Measurements from ENCODE around the gene MRPL20.

Gene MRPL20

GRCh38 chr1:1373815-1374588 is 33.1 kb downstream of the MRPL20 start:
- TF ChIP-seq CTCF (IDR thresholded peaks at IDR 0.05): no peak
- Histone ChIP-seq H2AFZ (no peak overlapping the region), H3K27ac (no peak overlapping the region), H3K36me3 (ENCODE audit: control insufficient read depth, insufficient read depth, low read length) (no peaks in the 10 kb centered on the region), H3K79me2 (no peaks in the 10 kb centered on the region), H3K4me3 (ENCODE audit: low read depth, low read length) (peak overlapping the region; percentile 97), H3K27me3 (ENCODE audit: control insufficient read depth, insufficient read depth, low read length) (no peaks in the 10 kb centered on the region), H3K9ac (peak overlapping the region; percentile 57), H3K4me2 (ENCODE audit: low read length) (peak overlapping the region; percentile 92), H3K9me3 (ENCODE audit: control insufficient read depth, low read length) (no peaks in the 10 kb centered on the region), H3K4me1 (no peaks in the 10 kb centered on the region)

GRCh38 chr1:1373051-1373814 is 33.9 kb downstream of the MRPL20 start:
- Histone ChIP-seq H2AFZ (no peak overlapping the region), H3K4me3 (ENCODE audit: low read depth, low read length) (no peak overlapping the region), H3K4me1 (no peaks in the 10 kb centered on the region), H3K79me2 (no peaks in the 10 kb centered on the region), H3K4me2 (ENCODE audit: low read length) (no peak overlapping the region), H3K27ac (no peak overlapping the region), H3K36me3 (ENCODE audit: control insufficient read depth, insufficient read depth, low read length) (no peaks in the 10 kb centered on the region), H3K9me3 (ENCODE audit: control insufficient read depth, low read length) (no peaks in the 10 kb centered on the region), H3K27me3 (ENCODE audit: control insufficient read depth, insufficient read depth, low read length) (no peaks in the 10 kb centered on the region), H3K9ac (no peak overlapping the region)
- no peak for TF ChIP-seq CTCF (IDR thresholded peaks at IDR 0.05)

- H3K4me1 ChIP-seq: no peaks in the 10 kb centered on the region
- H3K9ac ChIP-seq: no peak overlapping the region
- no peaks in the 10 kb centered on the region for H3K27me3 ChIP-seq (ENCODE audit: control insufficient read depth, insufficient read depth, low read length)
- peak overlapping the region; percentile 16 for H3K4me3 ChIP-seq (ENCODE audit: low read depth, low read length)
- no peak overlapping the region for H2AFZ ChIP-seq
- H3K4me2 ChIP-seq (ENCODE audit: low read length): no peak overlapping the region
- H3K36me3 ChIP-seq (ENCODE audit: control insufficient read depth, insufficient read depth, low read length): no peaks in the 10 kb centered on the region
- H3K27ac ChIP-seq: no peak overlapping the region
- no peaks in the 10 kb centered on the region for H3K9me3 ChIP-seq (ENCODE audit: control insufficient read depth, low read length)
- no peaks in the 10 kb centered on the region for H3K79me2 ChIP-seq
- TF ChIP-seq CTCF (IDR thresholded peaks at IDR 0.05): peak; percentile 78
Measured at GRCh38 chr1:1371746-1372711, 35.1 kb downstream of the MRPL20 start.

- Histone ChIP-seq H3K9ac (no peak overlapping the region), H3K4me1 (no peaks in the 10 kb centered on the region), H3K27ac (no peak overlapping the region), H3K27me3 (ENCODE audit: control insufficient read depth, insufficient read depth, low read length) (no peaks in the 10 kb centered on the region), H3K79me2 (no peaks in the 10 kb centered on the region), H3K4me3 (ENCODE audit: low read depth, low read length) (no peak overlapping the region), H3K9me3 (ENCODE audit: control insufficient read depth, low read length) (no peaks in the 10 kb centered on the region), H3K4me2 (ENCODE audit: low read length) (no peak overlapping the region), H2AFZ (no peak overlapping the region), H3K36me3 (ENCODE audit: control insufficient read depth, insufficient read depth, low read length) (no peaks in the 10 kb centered on the region)
- TF ChIP-seq CTCF (IDR thresholded peaks at IDR 0.05): no peak
Measured at GRCh38 chr1:1371364-1371745, 35.7 kb downstream of the MRPL20 start.
